CD4-positive, alpha-beta T cell (primary cell): ENCODE measurements around the gene HES3. TPM values are rescaled to one million over a fixed set of nuclear protein-coding genes. Genes with fewer than 3 reads are reported as not detected.

Experiments used
- ATAC-seq: fragments of 200-7000 bp; cut with Tn5 transposase; one replicate; pipeline ENCODE4 v1.10.0; 2022; ENCODE audit warnings: mild to moderate bottlenecking; ENCODE audit not compliant: poor library complexity
- CTCF ChIA-PET: fragments of 350-600 bp; sonication (Branson Sonifier 250); formaldehyde crosslinking; loops from one replicate; lab custom pipeline; 2021; ENCODE audit warnings: antibody characterized with exemption, inconsistent platforms; lab: Charles Lee
- POLR2A ChIA-PET: fragments of 350-600 bp; sonication (Branson Sonifier 250); formaldehyde crosslinking; loops from one replicate; lab custom pipeline; 2021; ENCODE audit warnings: antibody characterized with exemption, inconsistent platforms; lab: Charles Lee
- DNase-seq, 14 experiments: peaks; one replicate each; pipeline ENCODE4 v3.0.0-alpha.2; 2013 to 2020; ENCODE audit warnings: mixed read lengths in 2 of 14
- H3K27ac ChIP-seq, 2 donors: one replicate each; pipeline versions ENCODE4 v1.5.1 to v1.7.0; 2013; ENCODE audit warnings: low read length in 2 of 2, low read depth in 1 of 2, mild to moderate bottlenecking in 1 of 2
- H3K27me3 ChIP-seq, 2 experiments: 1 replicate in 1 of 2; 2 replicates in 1 of 2; pipeline versions ENCODE4 v1.6.1 to v1.7.0; 2013; ENCODE audit warnings: low read length in 2 of 2, control low read depth in 1 of 2, mild to moderate bottlenecking in 1 of 2, moderate library complexity in 1 of 2; ENCODE audit not compliant: insufficient read depth in 2 of 2, control insufficient read depth in 1 of 2
- H3K36me3 ChIP-seq: one replicate; pipeline ENCODE4 v1.6.1; 2013; ENCODE audit warnings: low read length, control low read depth; ENCODE audit not compliant: insufficient read depth
- H3K4me1 ChIP-seq: one replicate; pipeline ENCODE4 v1.6.1; 2013; ENCODE audit warnings: low read length, control low read depth; ENCODE audit not compliant: insufficient read depth
- H3K4me3 ChIP-seq: one replicate; pipeline ENCODE4 v1.5.1; 2013; ENCODE audit warnings: mild to moderate bottlenecking, low read length, moderate library complexity
- H3K9me3 ChIP-seq, 2 experiments: 1 replicate in 1 of 2; 2 replicates in 1 of 2; pipeline versions ENCODE4 v1.6.1 to v1.7.0; 2013; ENCODE audit warnings: low read length in 2 of 2, mild to moderate bottlenecking in 2 of 2, control low read depth in 1 of 2, moderate library complexity in 1 of 2; ENCODE audit not compliant: control insufficient read depth in 1 of 2, insufficient read depth in 1 of 2
- H3K27ac Mint-ChIP-seq: one replicate; pipeline ENCODE4 v1.8.0; 2020; ENCODE audit warnings: mixed read lengths
- H3K27me3 Mint-ChIP-seq: one replicate; pipeline ENCODE4 v1.8.0; 2021; ENCODE audit warnings: mixed read lengths
- H3K36me3 Mint-ChIP-seq: one replicate; pipeline ENCODE4 v1.8.0; 2021; ENCODE audit warnings: low read depth, mixed read lengths
- H3K4me1 Mint-ChIP-seq: one replicate; pipeline ENCODE4 v1.8.0; 2021; ENCODE audit warnings: low read depth, mixed read lengths
- H3K4me3 Mint-ChIP-seq: one replicate; pipeline ENCODE4 v1.8.0; 2020; ENCODE audit warnings: mild to moderate bottlenecking, mixed read lengths
- H3K9me3 Mint-ChIP-seq: one replicate; pipeline ENCODE4 v1.8.0; 2020; ENCODE audit warnings: mixed read lengths
- CTCF ChIP-seq: fragments of 200-600 bp; IDR thresholded peaks from one replicate; pipeline ENCODE4 v1.8.0; 2022; ENCODE audit warnings: antibody characterized with exemption, mild to moderate bottlenecking
- intact Hi-C, 2 experiments: fragments of 100-400 bp; cut with DNase I in 1 of 2; cut with micrococcal nuclease in 1 of 2; formaldehyde crosslinking; loops; one replicate each; pipeline versions ENCODE4 v1.15.1 to v1.9.0; 2023 to 2025; cut with DNase I, micrococcal nuclease
- total RNA-seq, 174 experiments: library from RNA in 2 of 174; stranded (reverse) in 2 of 174; gene quantifications; one replicate each; pipeline ENCODE4 v1.2.3 and lab custom pipeline; 2021 to 2026

Gene HES3
- total RNA-seq, 2 experiments from 2014 or later: not detected

GRCh38 chr1:6248161-6248776 lies 4.3 kb downstream of the HES3 start:
- no peak overlapping the region for H3K27ac ChIP-seq
- no peak overlapping the region for H3K4me3 ChIP-seq
- H3K27me3 ChIP-seq: peaks cover 62 to 72% of the 10 kb centered on the region in 2 experiments
- ATAC-seq (no peak), DNase-seq (no peak)
- CTCF ChIA-PET: interaction anchor here (0.6 kb wide), 1 partner anchor 124 kb away, joined by 3 read pairs; no protein-coding TSS in a partner anchor
- Mint-ChIP-seq H3K9me3 (no peaks in the 10 kb centered on the region), H3K36me3 (no peaks in the 10 kb centered on the region), H3K4me1 (peaks cover 15% of the 10 kb centered on the region), H3K27me3 (peaks cover 70% of the 10 kb centered on the region), H3K27ac (no peak overlapping the region), H3K4me3 (no peak overlapping the region)
- peaks cover 28% of the 10 kb centered on the region for H3K4me1 ChIP-seq
- intact Hi-C loops: loop anchor here (5.0 kb wide), 2 partner anchors 141 to 736 kb away; no protein-coding TSS in a partner anchor
- H3K36me3 ChIP-seq: no peaks in the 10 kb centered on the region
- POLR2A ChIA-PET: no interaction called here
- peaks cover 0 to 21% of the 10 kb centered on the region in 2 experiments for H3K9me3 ChIP-seq
- TF ChIP-seq CTCF: no peak

GRCh38 chr1:6248932-6249738 lies 5.2 kb downstream of the HES3 start:
- no peak overlapping the region for H3K27ac ChIP-seq
- DNase-seq (no peak), ATAC-seq (no peak)
- TF ChIP-seq CTCF: no peak
- ChIA-PET POLR2A (no interaction called here), CTCF (no interaction called here)
- Mint-ChIP-seq H3K27me3 (peaks cover 61% of the 10 kb centered on the region), H3K36me3 (no peaks in the 10 kb centered on the region), H3K27ac (no peak overlapping the region), H3K9me3 (no peaks in the 10 kb centered on the region), H3K4me1 (peaks cover 15% of the 10 kb centered on the region), H3K4me3 (no peak overlapping the region)
- peaks cover 0 to 12% of the 10 kb centered on the region in 2 experiments for H3K9me3 ChIP-seq
- no peak overlapping the region for H3K4me3 ChIP-seq
- intact Hi-C loops: loop anchor here (5.0 kb wide), 2 partner anchors 142 to 737 kb away; no protein-coding TSS in a partner anchor
- peaks cover 53 to 63% of the 10 kb centered on the region in 2 experiments for H3K27me3 ChIP-seq
- peaks cover 28% of the 10 kb centered on the region for H3K4me1 ChIP-seq
- H3K36me3 ChIP-seq: no peaks in the 10 kb centered on the region

- peaks cover 47 to 57% of the 10 kb centered on the region in 2 experiments for H3K27me3 ChIP-seq
- Mint-ChIP-seq H3K4me3 (no peak overlapping the region), H3K27me3 (peaks cover 53% of the 10 kb centered on the region), H3K4me1 (peaks cover 15% of the 10 kb centered on the region), H3K36me3 (no peaks in the 10 kb centered on the region), H3K27ac (no peak overlapping the region), H3K9me3 (no peaks in the 10 kb centered on the region)
- peaks cover 0 to 11% of the 10 kb centered on the region in 2 experiments for H3K9me3 ChIP-seq
- H3K36me3 ChIP-seq: no peaks in the 10 kb centered on the region
- DNase-seq (no peak), ATAC-seq (no peak)
- POLR2A ChIA-PET: no interaction called here
- H3K27ac ChIP-seq: no peak overlapping the region
- H3K4me1 ChIP-seq: peaks cover 24% of the 10 kb centered on the region
- CTCF ChIA-PET: no interaction called here
- H3K4me3 ChIP-seq: no peak overlapping the region
- intact Hi-C loops: loop anchor here (5.0 kb wide), 2 partner anchors 143 to 738 kb away; no protein-coding TSS in a partner anchor
- TF ChIP-seq CTCF: no peak
Observed at GRCh38 chr1:6249739-6250689, 6.0 kb downstream of the HES3 start.
